Measurements from ENCODE around the gene SYNPO. TPM values are rescaled to one million over a fixed set of nuclear protein-coding genes. Genes with fewer than 3 reads are reported as not detected.

The SYNPO gene
- total RNA-seq = 68.2 and 86.0 TPM in 2 replicates

GRCh38 chr5:150640311-150641005 is at the start of gene SYNPO:
SYNPO (plus strand) TSS chr5:150640660; CDS start chr5:150648276, 7,616 bp downstream.

GRCh38 chr5:150661086-150661485 is 20.6 kb downstream of the SYNPO start, which contains the start of gene MYOZ3:
MYOZ3 (plus strand) TSS chr5:150661251; CDS start chr5:150662942, 1,691 bp downstream.

GRCh38 chr5:150700594-150701377 is 60.3 kb downstream of the SYNPO start, which contains the start of gene RBM22:
RBM22 (minus strand) TSS chr5:150701062; CDS start chr5:150700985, 77 bp downstream.

Other genes starting within 250 kb of the SYNPO start
- 0.65 TPM in 1 of 2 replicates, not detected in the other for gene CD74, start 227.8 kb upstream of the SYNPO start, total RNA-seq
- gene RPS14, start 190.9 kb upstream of the SYNPO start, total RNA-seq = 3,362 and 3,967 TPM in 2 replicates
- gene NDST1, start 132.5 kb upstream of the SYNPO start, total RNA-seq = 79.7 and 94.1 TPM in 2 replicates
- gene MYOZ3, start 20.6 kb downstream of the SYNPO start, total RNA-seq = 0.54 TPM in 1 of 2 replicates, not detected in the other
- gene RBM22, start 60.4 kb downstream of the SYNPO start, total RNA-seq = 35.8 and 46.9 TPM in 2 replicates
- gene DCTN4, start 118.4 kb downstream of the SYNPO start, total RNA-seq = 36.1 and 43.3 TPM in 2 replicates
- 71.0 and 86.1 TPM in 2 replicates for gene SMIM3, start 138.1 kb downstream of the SYNPO start, total RNA-seq
- not detected in 2 replicates for gene IRGM, start 205.9 kb downstream of the SYNPO start, total RNA-seq

All from cardiac atrium fibroblast (primary cell).